Glomerular visceral epithelial cell (primary cell): ENCODE measurements around the gene KCNH1.

ENCODE experiments used
- DNase-seq: peaks from one replicate; pipeline ENCODE4 v3.0.0-alpha.2; 2016; ENCODE audit errors: extremely low spot score

The KCNH1 gene

GRCh38 chr1:210800756-210801155 is 333.2 kb downstream of the KCNH1 start:
- DNase-seq = no peak

- no peak for DNase-seq
Observed at GRCh38 chr1:210800301-210800700, 333.6 kb downstream of the KCNH1 start.

GRCh38 chr1:210797422-210797821 is 336.5 kb downstream of the KCNH1 start:
- no peak for DNase-seq

GRCh38 chr1:210796421-210796820 is 337.5 kb downstream of the KCNH1 start:
- no peak for DNase-seq

GRCh38 chr1:210794445-210794844 is 339.5 kb downstream of the KCNH1 start:
- no peak for DNase-seq

GRCh38 chr1:210792250-210793102 is 341.5 kb downstream of the KCNH1 start:
- DNase-seq = peak; percentile 63

- DNase-seq = no peak
Observed at GRCh38 chr1:210790196-210790595, 343.8 kb downstream of the KCNH1 start.

GRCh38 chr1:210787800-210788199 is 346.1 kb downstream of the KCNH1 start:
- no peak for DNase-seq

GRCh38 chr1:210786546-210786945 is 347.4 kb downstream of the KCNH1 start:
- no peak for DNase-seq

DNA sequence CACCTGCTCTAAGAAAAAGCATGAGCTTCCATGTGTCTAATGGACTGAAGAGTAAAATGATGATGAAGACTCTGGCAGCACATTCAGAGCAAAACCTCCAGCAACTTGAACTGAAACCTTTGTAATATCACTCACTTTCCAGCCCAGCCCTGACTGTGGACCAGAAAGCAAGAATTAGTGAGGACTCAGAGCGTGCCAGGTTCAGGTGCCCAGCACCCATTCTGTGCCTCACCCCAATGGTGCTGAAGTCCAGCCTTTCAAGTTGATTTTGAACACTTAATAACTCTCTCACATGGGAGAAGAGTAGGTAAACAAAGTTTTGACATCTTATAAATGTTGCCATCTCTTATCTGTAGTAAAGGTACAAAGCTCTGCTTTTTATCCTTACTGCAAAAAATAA is 350.0 kb downstream of the KCNH1 start:
- DNase-seq = no peak

GRCh38 chr1:210781652-210782051 is 352.3 kb downstream of the KCNH1 start:
- DNase-seq = no peak

DNA sequence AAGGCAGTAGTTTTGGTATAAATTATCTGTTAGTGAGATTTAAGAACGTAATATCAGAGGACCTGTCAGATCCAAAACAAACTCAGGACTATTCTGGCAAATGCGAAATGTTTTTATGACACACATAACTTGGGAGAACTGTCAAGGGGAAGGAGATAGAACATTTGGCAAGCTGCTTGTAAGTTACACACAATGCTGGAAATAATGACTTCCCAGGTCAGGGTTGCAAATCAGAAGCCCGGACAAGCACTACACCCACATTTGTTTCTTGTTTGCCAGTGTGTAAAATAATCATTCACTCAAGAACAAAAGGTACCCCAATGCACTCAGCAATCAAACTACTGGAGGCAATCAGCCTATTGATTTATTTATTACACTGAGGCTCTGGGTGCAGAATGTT is 354.7 kb downstream of the KCNH1 start:
- DNase-seq = no peak

DNA sequence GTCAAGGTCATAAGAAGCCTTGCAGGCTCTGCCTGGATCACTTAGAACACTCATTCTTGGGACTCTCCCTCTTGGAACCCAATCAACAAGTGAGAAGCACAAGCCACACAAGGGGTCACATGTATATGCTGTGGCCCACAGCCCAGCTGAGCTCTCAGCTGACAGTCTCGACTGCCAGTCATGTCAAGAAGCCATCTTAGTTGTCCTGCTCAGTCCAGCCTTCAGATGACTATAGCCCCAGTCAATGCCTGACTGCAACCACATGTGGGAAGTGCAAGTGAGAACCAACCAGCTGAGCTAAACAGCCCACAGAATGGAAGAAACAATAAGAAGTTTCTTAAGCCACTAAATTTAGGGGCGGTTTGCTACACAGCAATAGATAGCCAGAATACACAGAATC is 356.0 kb downstream of the KCNH1 start:
- DNase-seq = no peak

GRCh38 chr1:210776712-210777111 is 357.2 kb downstream of the KCNH1 start:
- no peak for DNase-seq

DNA sequence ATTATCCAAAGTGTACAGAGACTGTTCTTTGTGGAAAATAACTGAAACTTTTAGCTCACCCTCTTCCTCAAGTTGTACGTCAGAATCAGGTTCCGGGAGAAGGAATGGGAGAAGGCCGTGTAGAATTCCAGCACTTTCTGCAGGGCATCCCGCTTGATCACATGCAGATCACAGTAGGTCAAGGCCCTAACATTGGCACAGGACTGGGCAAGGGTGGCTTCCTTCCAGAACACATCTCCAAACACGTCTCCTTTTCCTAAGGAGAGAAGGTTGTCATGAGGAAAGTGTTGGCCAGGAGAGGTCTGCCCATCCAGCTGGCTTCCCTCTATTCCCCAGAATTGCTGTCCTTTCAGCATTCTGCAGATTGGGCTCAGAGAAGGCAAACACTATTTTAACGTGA is 358.7 kb downstream of the KCNH1 start:
- DNase-seq = no peak

GRCh38 chr1:210773450-210773849 is 360.5 kb downstream of the KCNH1 start:
- no peak for DNase-seq

- no peak for DNase-seq
Observed at GRCh38 chr1:210771131-210771530, 362.8 kb downstream of the KCNH1 start.

GRCh38 chr1:210770396-210770984 is 363.5 kb downstream of the KCNH1 start:
- no peak for DNase-seq

- no peak for DNase-seq
Observed at GRCh38 chr1:210769473-210769872, 364.5 kb downstream of the KCNH1 start.

DNA sequence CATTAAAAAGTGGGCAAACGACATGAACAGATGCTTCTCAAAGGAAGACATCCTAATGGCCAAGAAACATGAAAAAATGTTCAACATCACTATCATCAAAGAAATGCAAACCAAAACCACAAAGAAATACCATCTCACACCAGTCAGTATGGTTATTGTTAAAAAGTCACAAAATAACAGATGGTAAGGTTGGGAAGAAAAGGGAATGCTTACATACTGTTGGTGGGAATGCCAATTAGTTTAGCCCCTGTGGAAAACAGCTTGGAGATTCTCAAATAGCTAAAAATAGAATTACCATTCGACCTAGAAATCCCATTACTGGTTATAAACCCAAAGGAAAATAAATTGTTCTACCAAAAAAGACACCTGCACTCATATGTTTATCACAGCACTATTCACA is 369.4 kb downstream of the KCNH1 start:
- peak; percentile 17 for DNase-seq

DNA sequence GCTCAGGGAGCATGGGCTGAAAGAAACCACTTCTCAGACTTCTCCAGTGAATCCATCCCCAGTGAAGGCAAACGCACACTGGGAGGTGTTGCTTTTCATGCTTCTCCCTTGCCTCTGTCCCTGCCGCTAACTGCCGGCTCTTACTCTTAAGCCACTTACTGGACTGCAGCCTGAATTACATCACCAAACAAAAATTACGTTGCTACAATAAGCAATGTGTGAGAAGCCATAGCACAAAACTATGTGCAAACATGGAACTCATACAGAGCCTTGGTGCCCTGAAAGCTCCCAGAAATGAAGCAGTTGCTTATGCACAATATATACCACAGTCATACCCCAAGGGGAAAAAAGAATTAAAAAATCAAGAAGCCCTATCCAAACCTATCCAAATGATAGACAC is 375.2 kb downstream of the KCNH1 start:
- DNase-seq = no peak

- DNase-seq = no peak
Observed at GRCh38 chr1:210758261-210758660, 375.7 kb downstream of the KCNH1 start.

DNA sequence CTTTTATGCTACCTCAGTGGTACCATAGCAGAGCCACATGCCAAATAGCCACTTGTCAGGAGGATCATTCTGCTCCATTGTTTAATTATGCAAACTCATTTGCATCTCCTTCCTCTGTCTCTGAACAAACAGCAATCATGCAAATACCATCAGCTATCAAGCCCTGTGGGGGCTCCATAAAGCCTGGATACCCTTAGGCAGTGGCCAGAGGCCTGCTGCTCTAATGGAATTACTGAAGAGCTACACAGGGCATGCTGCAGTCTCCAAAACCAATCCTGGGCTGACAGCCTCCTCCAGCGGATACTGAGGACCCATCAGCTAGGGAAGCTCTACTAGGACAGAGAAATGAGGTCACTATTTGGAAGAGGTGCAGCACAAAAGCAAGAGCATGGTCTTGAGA is 376.3 kb downstream of the KCNH1 start:
- no peak for DNase-seq
